ENCODE results near the gene ACAD9.
"Not testable (repeated sequence)": the region's sequence is repeated elsewhere in the genome, so short reads cannot be mapped to it uniquely, and the experiment has no call there.

The ACAD9 gene

DNA sequence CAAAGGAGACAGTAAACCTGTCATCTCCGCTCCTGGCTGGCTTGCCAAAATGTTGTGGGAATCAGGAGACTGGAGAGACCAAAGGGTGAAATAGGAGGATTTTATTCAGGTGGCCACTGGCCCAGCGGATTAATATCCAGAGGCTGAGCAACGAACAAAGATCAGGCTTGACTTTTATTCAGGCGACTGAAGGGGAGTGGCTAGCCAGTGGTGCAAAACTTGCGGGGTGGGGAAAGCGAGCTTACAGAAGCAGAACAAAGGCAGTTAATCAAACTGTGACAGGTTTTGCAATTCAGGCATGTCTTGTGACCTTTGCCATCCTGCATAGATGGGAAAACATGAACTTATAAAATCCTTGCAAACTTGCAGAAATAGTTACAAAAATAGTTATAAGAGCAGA lies 19.8 kb upstream of the ACAD9 start:
- Histone ChIP-seq H3K27ac (ENCODE audit: low read depth in 2 of 2, low read length in 2 of 2) (no peak overlapping the region), H3K36me3 (ENCODE audit: control insufficient read depth in 2 of 2, insufficient read depth in 2 of 2, low read length in 2 of 2) (no peaks in the 10 kb centered on the region), H3K4me3 (ENCODE audit: low read length in 2 of 2) (no peak overlapping the region), H3K27me3 (ENCODE audit: control insufficient read depth in 2 of 2, insufficient read depth in 2 of 2, low read length in 2 of 2) (no peaks in the 10 kb centered on the region), H3K9me3 (ENCODE audit: control insufficient read depth in 2 of 2, low read length in 2 of 2) (peaks cover 9 to 17% of the 10 kb centered on the region in 2 donors), H3K4me1 (ENCODE audit: control insufficient read depth in 2 of 2, insufficient read depth in 2 of 2, low read length in 2 of 2) (no peaks in the 10 kb centered on the region), H3K9ac (ENCODE audit: low read depth in 1 of 2, low read length in 2 of 2) (no peak overlapping the region)

- no peak overlapping the region for H3K4me3 ChIP-seq (ENCODE audit: low read length in 2 of 2)
- peaks cover 9 to 15% of the 10 kb centered on the region in 2 donors for H3K9me3 ChIP-seq (ENCODE audit: control insufficient read depth in 2 of 2, low read length in 2 of 2)
- H3K27ac ChIP-seq (ENCODE audit: low read depth in 2 of 2, low read length in 2 of 2): no peak overlapping the region
- H3K27me3 ChIP-seq (ENCODE audit: control insufficient read depth in 2 of 2, insufficient read depth in 2 of 2, low read length in 2 of 2): no peaks in the 10 kb centered on the region
- no peak overlapping the region for H3K9ac ChIP-seq (ENCODE audit: low read depth in 1 of 2, low read length in 2 of 2)
- no peaks in the 10 kb centered on the region for H3K4me1 ChIP-seq (ENCODE audit: control insufficient read depth in 2 of 2, insufficient read depth in 2 of 2, low read length in 2 of 2)
- no peaks in the 10 kb centered on the region for H3K36me3 ChIP-seq (ENCODE audit: control insufficient read depth in 2 of 2, insufficient read depth in 2 of 2, low read length in 2 of 2)
Observed at GRCh38 chr3:128861491-128861890, 17.9 kb upstream of the ACAD9 start.

GRCh38 chr3:128863560-128863959 lies 15.9 kb upstream of the ACAD9 start:
- Histone ChIP-seq H3K4me3 (ENCODE audit: low read length in 2 of 2) (no peak overlapping the region), H3K36me3 (ENCODE audit: control insufficient read depth in 2 of 2, insufficient read depth in 2 of 2, low read length in 2 of 2) (no peaks in the 10 kb centered on the region), H3K27me3 (ENCODE audit: control insufficient read depth in 2 of 2, insufficient read depth in 2 of 2, low read length in 2 of 2) (no peaks in the 10 kb centered on the region), H3K9ac (ENCODE audit: low read depth in 1 of 2, low read length in 2 of 2) (no peak overlapping the region), H3K27ac (ENCODE audit: low read depth in 2 of 2, low read length in 2 of 2) (no peak overlapping the region), H3K9me3 (ENCODE audit: control insufficient read depth in 2 of 2, low read length in 2 of 2) (peaks cover 7 to 12% of the 10 kb centered on the region in 2 donors), H3K4me1 (ENCODE audit: control insufficient read depth in 2 of 2, insufficient read depth in 2 of 2, low read length in 2 of 2) (no peaks in the 10 kb centered on the region)

- no peaks in the 10 kb centered on the region for H3K27me3 ChIP-seq (ENCODE audit: control insufficient read depth in 2 of 2, insufficient read depth in 2 of 2, low read length in 2 of 2)
- H3K27ac ChIP-seq (ENCODE audit: low read depth in 2 of 2, low read length in 2 of 2): no peak overlapping the region
- no peak overlapping the region for H3K9ac ChIP-seq (ENCODE audit: low read depth in 1 of 2, low read length in 2 of 2)
- no peaks in the 10 kb centered on the region for H3K36me3 ChIP-seq (ENCODE audit: control insufficient read depth in 2 of 2, insufficient read depth in 2 of 2, low read length in 2 of 2)
- H3K4me3 ChIP-seq (ENCODE audit: low read length in 2 of 2): no peak overlapping the region
- no peaks in the 10 kb centered on the region for H3K4me1 ChIP-seq (ENCODE audit: control insufficient read depth in 2 of 2, insufficient read depth in 2 of 2, low read length in 2 of 2)
- peaks cover 0 to 7% of the 10 kb centered on the region in 2 donors for H3K9me3 ChIP-seq (ENCODE audit: control insufficient read depth in 2 of 2, low read length in 2 of 2)
Observed at GRCh38 chr3:128864351-128864811, 15.0 kb upstream of the ACAD9 start.

- H3K27ac ChIP-seq (ENCODE audit: low read depth in 2 of 2, low read length in 2 of 2); H3K9ac ChIP-seq (ENCODE audit: low read depth in 1 of 2, low read length in 2 of 2); H3K4me3 ChIP-seq (ENCODE audit: low read length in 2 of 2); H3K27me3 ChIP-seq (ENCODE audit: control insufficient read depth in 2 of 2, insufficient read depth in 2 of 2, low read length in 2 of 2); H3K4me1 ChIP-seq (ENCODE audit: control insufficient read depth in 2 of 2, insufficient read depth in 2 of 2, low read length in 2 of 2); H3K9me3 ChIP-seq (ENCODE audit: control insufficient read depth in 2 of 2, low read length in 2 of 2); H3K36me3 ChIP-seq (ENCODE audit: control insufficient read depth in 2 of 2, insufficient read depth in 2 of 2, low read length in 2 of 2): not testable (repeated sequence)
Observed at GRCh38 chr3:128864849-128865804, 14.3 kb upstream of the ACAD9 start.

GRCh38 chr3:128867200-128868125 lies 12.0 kb upstream of the ACAD9 start:
- no peak overlapping the region for H3K27ac ChIP-seq (ENCODE audit: low read depth in 2 of 2, low read length in 2 of 2)
- no peaks in the 10 kb centered on the region for H3K27me3 ChIP-seq (ENCODE audit: control insufficient read depth in 2 of 2, insufficient read depth in 2 of 2, low read length in 2 of 2)
- no peaks in the 10 kb centered on the region for H3K36me3 ChIP-seq (ENCODE audit: control insufficient read depth in 2 of 2, insufficient read depth in 2 of 2, low read length in 2 of 2)
- H3K4me1 ChIP-seq (ENCODE audit: control insufficient read depth in 2 of 2, insufficient read depth in 2 of 2, low read length in 2 of 2): no peaks in the 10 kb centered on the region
- H3K9me3 ChIP-seq (ENCODE audit: control insufficient read depth in 2 of 2, low read length in 2 of 2): no peaks in the 10 kb centered on the region
- no peak overlapping the region for H3K9ac ChIP-seq (ENCODE audit: low read depth in 1 of 2, low read length in 2 of 2)
- H3K4me3 ChIP-seq (ENCODE audit: low read length in 2 of 2): no peak overlapping the region

GRCh38 chr3:128870347-128870746 lies 9.1 kb upstream of the ACAD9 start:
- Histone ChIP-seq H3K4me3 (ENCODE audit: low read length in 2 of 2) (no peak overlapping the region), H3K27me3 (ENCODE audit: control insufficient read depth in 2 of 2, insufficient read depth in 2 of 2, low read length in 2 of 2) (peaks cover 0 to 4% of the 10 kb centered on the region in 2 donors), H3K9ac (ENCODE audit: low read depth in 1 of 2, low read length in 2 of 2) (no peak overlapping the region), H3K36me3 (ENCODE audit: control insufficient read depth in 2 of 2, insufficient read depth in 2 of 2, low read length in 2 of 2) (no peaks in the 10 kb centered on the region), H3K4me1 (ENCODE audit: control insufficient read depth in 2 of 2, insufficient read depth in 2 of 2, low read length in 2 of 2) (no peaks in the 10 kb centered on the region), H3K9me3 (ENCODE audit: control insufficient read depth in 2 of 2, low read length in 2 of 2) (no peaks in the 10 kb centered on the region), H3K27ac (ENCODE audit: low read depth in 2 of 2, low read length in 2 of 2) (no peak overlapping the region)

DNA sequence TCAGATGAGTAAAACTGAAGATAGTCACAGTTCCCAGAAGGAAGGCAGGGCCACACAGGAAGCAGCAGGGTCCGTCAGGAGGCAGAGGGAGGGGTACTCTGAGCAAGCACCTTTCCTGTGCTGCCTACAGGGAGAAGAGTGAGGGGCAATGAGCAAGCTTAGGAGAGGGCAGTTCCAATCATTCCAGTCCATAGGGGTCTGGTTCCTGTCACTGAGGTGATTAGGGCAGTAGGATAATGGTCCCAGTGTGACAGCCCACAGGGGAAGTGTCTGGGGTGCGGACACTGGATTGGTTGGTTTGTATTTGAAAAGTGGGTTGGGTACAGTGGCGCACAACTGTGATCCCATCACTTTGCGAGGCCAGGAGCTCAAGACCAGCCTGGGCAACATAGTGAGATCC lies 7.1 kb upstream of the ACAD9 start:
- no peak overlapping the region for H3K9ac ChIP-seq (ENCODE audit: low read depth in 1 of 2, low read length in 2 of 2)
- H3K9me3 ChIP-seq (ENCODE audit: control insufficient read depth in 2 of 2, low read length in 2 of 2): no peaks in the 10 kb centered on the region
- no peak overlapping the region for H3K4me3 ChIP-seq (ENCODE audit: low read length in 2 of 2)
- no peaks in the 10 kb centered on the region for H3K4me1 ChIP-seq (ENCODE audit: control insufficient read depth in 2 of 2, insufficient read depth in 2 of 2, low read length in 2 of 2)
- H3K27ac ChIP-seq (ENCODE audit: low read depth in 2 of 2, low read length in 2 of 2): no peak overlapping the region
- H3K36me3 ChIP-seq (ENCODE audit: control insufficient read depth in 2 of 2, insufficient read depth in 2 of 2, low read length in 2 of 2): no peaks in the 10 kb centered on the region
- peaks cover 0 to 4% of the 10 kb centered on the region in 2 donors for H3K27me3 ChIP-seq (ENCODE audit: control insufficient read depth in 2 of 2, insufficient read depth in 2 of 2, low read length in 2 of 2)

GRCh38 chr3:128872744-128873143 lies 6.7 kb upstream of the ACAD9 start:
- no peaks in the 10 kb centered on the region for H3K36me3 ChIP-seq (ENCODE audit: control insufficient read depth in 2 of 2, insufficient read depth in 2 of 2, low read length in 2 of 2)
- no peak overlapping the region for H3K4me3 ChIP-seq (ENCODE audit: low read length in 2 of 2)
- H3K27me3 ChIP-seq (ENCODE audit: control insufficient read depth in 2 of 2, insufficient read depth in 2 of 2, low read length in 2 of 2): peaks cover 0 to 4% of the 10 kb centered on the region in 2 donors
- H3K9ac ChIP-seq (ENCODE audit: low read depth in 1 of 2, low read length in 2 of 2): no peak overlapping the region
- H3K4me1 ChIP-seq (ENCODE audit: control insufficient read depth in 2 of 2, insufficient read depth in 2 of 2, low read length in 2 of 2): no peaks in the 10 kb centered on the region
- no peaks in the 10 kb centered on the region for H3K9me3 ChIP-seq (ENCODE audit: control insufficient read depth in 2 of 2, low read length in 2 of 2)
- no peak overlapping the region for H3K27ac ChIP-seq (ENCODE audit: low read depth in 2 of 2, low read length in 2 of 2)

Measured in mucosa of rectum (tissue), 2 donors.